SK-N-MC (cell line): ENCODE data around the gene WDTC1.

Experiments
- EZH2 ChIP-seq: fragments of 200-600 bp; sonication (generic); IDR thresholded peaks from one replicate; pipeline ENCODE4 v1.6.1; 2017; ENCODE audit warnings: antibody characterized with exemption
- POLR2AphosphoS5 ChIP-seq: IDR thresholded peaks from 2 replicates; pipeline ENCODE4 v1.6.1; 2012; ENCODE audit warnings: mild to moderate bottlenecking, low read depth, low read length, borderline replicate concordance

- no peak for TF ChIP-seq POLR2AphosphoS5
- no peak for TF ChIP-seq EZH2
Measured at GRCh38 chr1:27192039-27192529, 42.3 kb upstream of the WDTC1 start.
